Fibroblast of mammary gland (primary cell): ENCODE measurements around the gene CALHM1.

Source experiments
- DNase-seq: peaks from one replicate; pipeline ENCODE4 v3.0.0-alpha.2; 2010; ENCODE audit warnings: low read depth
- H3K4me3 ChIP-seq: 2 replicates; pipeline ENCODE4 v1.5.1; 2011; ENCODE audit warnings: low read depth, mild to moderate bottlenecking, low read length, moderate library complexity; ENCODE audit not compliant: control insufficient read depth
- TF ChIP-seq, protein P1 (sequence below): conservative IDR thresholded peaks from 2 replicates; pipeline ENCODE4 v1.5.1; 2011; ENCODE audit warnings: low read depth, low read length, inconsistent platforms; ENCODE audit not compliant: control insufficient read depth, insufficient read depth

CALHM1 gene

DNA sequence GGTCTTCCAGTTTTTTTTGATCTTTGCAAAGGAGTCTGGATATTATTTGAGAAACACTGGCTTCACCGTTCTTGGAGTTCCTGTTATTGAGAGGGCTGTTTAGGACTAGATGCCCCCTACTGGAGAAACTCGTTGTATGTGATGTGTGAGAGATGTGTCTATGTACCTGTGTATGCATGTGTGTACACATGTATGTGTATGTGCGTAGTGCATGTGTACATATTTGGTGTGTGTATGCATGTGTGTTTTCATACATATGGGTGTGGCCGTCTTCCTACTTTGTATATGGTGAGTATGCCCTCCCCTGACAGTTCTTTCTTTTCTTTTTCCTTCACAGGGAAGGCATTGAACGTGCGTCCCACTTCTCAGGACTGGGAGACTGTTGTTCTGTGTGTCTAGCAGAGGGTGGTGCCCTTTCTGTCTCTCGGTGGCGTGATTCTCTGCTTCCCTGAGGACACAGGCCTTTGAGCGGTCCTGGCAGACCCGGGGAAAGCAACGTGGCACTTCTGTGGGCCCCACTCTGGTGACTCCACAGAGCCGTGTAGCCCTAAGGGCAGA is 23.4 kb upstream of the CALHM1 start:
- H3K4me3 ChIP-seq: no peak overlapping the region
- DNase-seq: peak; percentile 86
- TF ChIP-seq, protein P1, sequence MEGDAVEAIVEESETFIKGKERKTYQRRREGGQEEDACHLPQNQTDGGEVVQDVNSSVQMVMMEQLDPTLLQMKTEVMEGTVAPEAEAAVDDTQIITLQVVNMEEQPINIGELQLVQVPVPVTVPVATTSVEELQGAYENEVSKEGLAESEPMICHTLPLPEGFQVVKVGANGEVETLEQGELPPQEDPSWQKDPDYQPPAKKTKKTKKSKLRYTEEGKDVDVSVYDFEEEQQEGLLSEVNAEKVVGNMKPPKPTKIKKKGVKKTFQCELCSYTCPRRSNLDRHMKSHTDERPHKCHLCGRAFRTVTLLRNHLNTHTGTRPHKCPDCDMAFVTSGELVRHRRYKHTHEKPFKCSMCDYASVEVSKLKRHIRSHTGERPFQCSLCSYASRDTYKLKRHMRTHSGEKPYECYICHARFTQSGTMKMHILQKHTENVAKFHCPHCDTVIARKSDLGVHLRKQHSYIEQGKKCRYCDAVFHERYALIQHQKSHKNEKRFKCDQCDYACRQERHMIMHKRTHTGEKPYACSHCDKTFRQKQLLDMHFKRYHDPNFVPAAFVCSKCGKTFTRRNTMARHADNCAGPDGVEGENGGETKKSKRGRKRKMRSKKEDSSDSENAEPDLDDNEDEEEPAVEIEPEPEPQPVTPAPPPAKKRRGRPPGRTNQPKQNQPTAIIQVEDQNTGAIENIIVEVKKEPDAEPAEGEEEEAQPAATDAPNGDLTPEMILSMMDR: peak; percentile 76

DNA sequence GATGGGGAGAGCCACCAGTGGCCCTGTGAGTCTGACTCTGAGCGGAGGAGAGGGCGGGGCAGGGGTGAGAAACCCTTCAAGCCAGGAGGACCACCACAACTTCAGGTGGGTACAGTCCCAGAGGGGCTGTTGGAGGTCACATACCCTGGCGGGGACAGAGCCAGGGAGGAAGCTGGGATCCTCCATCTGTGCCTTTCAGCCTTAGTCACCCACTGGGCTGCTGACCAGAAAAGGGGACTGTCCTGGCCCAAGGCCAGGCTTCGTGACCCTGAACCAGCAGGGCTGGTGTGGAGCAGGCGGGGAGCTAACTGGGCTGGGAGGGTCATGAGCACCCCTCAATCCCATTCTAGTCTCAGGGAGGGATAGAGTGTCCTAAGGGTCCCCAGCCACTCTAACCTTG is 21.8 kb upstream of the CALHM1 start:
- peak; percentile 62 for DNase-seq
- TF ChIP-seq, protein P1: no peak
- no peak overlapping the region for H3K4me3 ChIP-seq

DNA sequence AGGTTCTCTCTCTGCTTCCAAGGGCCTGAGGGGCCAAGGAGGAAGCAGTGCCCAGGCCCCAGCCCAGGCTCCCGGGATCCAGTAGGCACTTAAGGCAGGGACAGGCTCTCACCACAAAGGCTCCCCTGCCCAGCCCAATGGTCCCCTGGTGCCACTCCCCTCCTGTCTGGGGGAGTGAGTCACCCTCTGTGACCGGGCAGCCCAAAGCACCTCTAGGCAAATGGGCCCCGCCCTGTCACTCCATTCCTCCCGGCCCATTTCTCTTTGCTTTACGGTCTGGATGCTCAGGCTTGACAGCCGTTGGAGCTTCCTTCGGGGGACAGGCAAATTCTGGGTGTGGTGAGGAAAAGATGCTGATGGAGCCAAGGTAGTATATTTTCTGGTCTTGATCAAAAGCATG is 20.4 kb upstream of the CALHM1 start, which contains the start of gene CALHM3:
Gene CALHM3, minus strand, starts transcription at position 106 of the 400 bp plus-strand sequence. CDS start 208 bp downstream, outside the sequence.
- no peak for DNase-seq
- TF ChIP-seq, protein P1: no peak
- H3K4me3 ChIP-seq: no peak within 1 kb of the TSS

DNA sequence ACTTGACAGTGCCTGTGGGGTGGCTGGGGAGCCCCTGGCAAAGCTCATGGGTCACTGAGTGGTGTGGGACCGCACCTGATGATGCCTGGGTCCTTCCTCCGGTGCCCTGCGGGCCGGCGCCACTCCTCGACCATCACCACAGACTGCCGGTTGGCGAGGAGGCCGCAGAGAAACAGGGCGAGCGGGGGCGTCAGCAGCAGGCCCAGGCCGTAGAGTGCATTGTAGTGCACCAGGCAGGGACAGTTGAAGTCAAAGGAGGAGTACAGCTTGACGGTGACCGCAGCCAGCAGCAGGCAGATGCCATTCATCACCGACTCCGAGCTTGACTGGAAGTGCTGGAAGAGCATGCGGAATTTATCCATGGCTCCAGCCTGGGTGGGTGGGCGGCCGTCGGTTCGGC is 20.0 kb upstream of the CALHM1 start:
- H3K4me3 ChIP-seq: no peak overlapping the region
- TF ChIP-seq, protein P1: no peak
- DNase-seq: no peak

DNA sequence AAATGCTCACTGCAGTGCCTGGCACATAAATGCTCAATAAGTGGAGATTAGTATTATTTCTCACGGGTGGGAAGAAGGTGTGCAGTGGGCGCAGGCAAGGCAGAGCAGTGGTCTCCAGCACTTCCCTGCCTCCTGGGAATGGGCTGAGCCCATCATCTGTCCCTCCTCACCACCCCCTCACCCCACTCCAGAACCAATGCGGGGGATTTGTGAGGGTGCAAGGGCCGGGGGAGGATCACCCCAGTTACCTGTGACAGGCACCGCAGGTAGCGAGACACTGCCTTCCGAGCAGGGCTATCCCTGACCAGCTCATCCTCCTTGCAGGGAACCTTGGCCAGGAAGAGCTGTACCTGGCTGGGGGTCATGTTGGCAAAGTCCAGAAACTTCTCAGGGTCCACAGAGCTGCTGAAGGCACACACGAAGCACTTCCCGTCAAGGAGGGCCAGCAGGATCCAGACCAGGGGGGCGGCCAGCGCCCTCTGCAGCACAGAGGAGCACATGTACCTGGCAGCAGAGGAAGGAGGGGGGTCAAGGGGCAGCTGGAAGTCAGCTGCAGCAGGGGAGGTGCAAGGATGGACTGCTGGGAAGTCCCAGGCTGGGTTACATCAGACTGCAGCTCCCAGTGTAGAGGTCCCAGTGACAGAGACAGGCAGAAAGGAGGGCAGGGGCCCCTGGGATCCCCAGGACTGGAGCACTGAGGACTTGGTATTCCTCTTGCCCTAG is 17.5 kb upstream of the CALHM1 start:
- TF ChIP-seq, protein P1: peak; percentile 31
- H3K4me3 ChIP-seq: no peak overlapping the region
- peak; percentile 36 for DNase-seq

DNA sequence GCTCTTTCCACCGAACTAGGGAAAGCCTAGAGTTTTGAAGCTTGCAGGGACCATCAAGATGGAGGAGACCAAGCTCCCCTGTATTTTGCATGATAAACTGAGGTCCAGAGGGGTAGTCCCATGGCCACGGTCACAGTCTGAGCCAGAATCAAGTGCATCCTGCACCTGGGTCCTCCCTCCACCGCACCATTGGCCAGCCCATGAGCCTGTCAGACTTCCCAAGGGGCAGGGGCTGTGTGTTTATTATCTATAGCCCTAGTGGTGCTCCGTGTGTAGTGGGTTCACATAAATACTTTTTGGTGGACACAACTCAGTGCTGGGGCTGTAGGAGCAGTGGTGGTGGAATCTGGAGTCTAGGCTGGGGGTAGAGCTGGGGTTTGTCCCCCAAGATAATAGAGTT is 16.7 kb upstream of the CALHM1 start:
- TF ChIP-seq, protein P1: no peak
- H3K4me3 ChIP-seq: no peak overlapping the region
- DNase-seq: no peak
